Natural killer cell (primary cell): ENCODE data around the gene HDHD2. TPM values are rescaled to one million over a fixed set of nuclear protein-coding genes. Genes with fewer than 3 reads are reported as not detected.
"Not testable (repeated sequence)": the region's sequence is repeated elsewhere in the genome, so short reads cannot be mapped to it uniquely, and the experiment has no call there.

Source experiments
- ATAC-seq, 3 donors: fragments of 150-1000 bp in 2 of 3; fragments of 200-7000 bp in 1 of 3; cut with Tn5 transposase; 1 replicate in 1 of 3; 2 replicates in 2 of 3; pipeline ENCODE4 v1.10.0; 2021; ENCODE audit warnings: mild to moderate bottlenecking in 2 of 3, moderate library complexity in 2 of 3
- DNase-seq, 2 donors: peaks; one replicate each; pipeline versions ENCODE4 v3.0.0 to v3.0.0-alpha.2; 2013 to 2021; ENCODE audit warnings: mixed read lengths in 1 of 2
- H3K27ac ChIP-seq: one replicate; pipeline ENCODE4 v1.5.1; 2013; ENCODE audit warnings: mild to moderate bottlenecking, low read length
- H3K27me3 ChIP-seq: one replicate; pipeline ENCODE4 v1.6.1; 2013; ENCODE audit warnings: low read length; ENCODE audit not compliant: control insufficient read depth, insufficient read depth
- H3K36me3 ChIP-seq: one replicate; pipeline ENCODE4 v1.6.1; 2013; ENCODE audit warnings: low read length; ENCODE audit not compliant: control insufficient read depth, insufficient read depth
- H3K4me1 ChIP-seq: one replicate; pipeline ENCODE4 v1.6.1; 2013; ENCODE audit warnings: low read length; ENCODE audit not compliant: control insufficient read depth, insufficient read depth
- H3K4me3 ChIP-seq: one replicate; pipeline ENCODE4 v1.5.1; 2013; ENCODE audit warnings: low read length
- H3K9me3 ChIP-seq: one replicate; pipeline ENCODE4 v1.6.1; 2013; ENCODE audit warnings: low read length; ENCODE audit not compliant: control insufficient read depth, insufficient read depth
- H3K27ac Mint-ChIP-seq, 2 donors: one replicate each; pipeline ENCODE4 v1.8.0; 2022; ENCODE audit warnings: mild to moderate bottlenecking in 2 of 2, mixed read lengths in 2 of 2, moderate library complexity in 1 of 2
- H3K27me3 Mint-ChIP-seq, 2 donors: one replicate each; pipeline ENCODE4 v1.8.0; 2022; ENCODE audit warnings: low read depth in 2 of 2, mixed read lengths in 2 of 2
- H3K36me3 Mint-ChIP-seq: one replicate; pipeline ENCODE4 v1.8.0; 2022; ENCODE audit warnings: mixed read lengths
- H3K4me1 Mint-ChIP-seq, 2 donors: one replicate each; pipeline ENCODE4 v1.8.0; 2022; ENCODE audit warnings: mixed read lengths in 2 of 2
- H3K4me3 Mint-ChIP-seq: one replicate; pipeline ENCODE4 v1.8.0; 2022; ENCODE audit warnings: mild to moderate bottlenecking, moderate library complexity, mixed read lengths
- H3K9me3 Mint-ChIP-seq, 2 donors: one replicate each; pipeline ENCODE4 v1.8.0; 2022; ENCODE audit warnings: mixed read lengths in 2 of 2
- CTCF ChIP-seq: fragments of 200-600 bp; IDR thresholded peaks from one replicate; pipeline ENCODE4 v1.8.0; 2022; ENCODE audit warnings: antibody characterized with exemption
- WGBS: methylation state at CpG from one replicate; pipeline ENCODE4 v1.1.7; 2013; ENCODE audit warnings: missing lambda C conversion rate; ENCODE audit not compliant: insufficient coverage; 5-methylcytosine and 5-hydroxymethylcytosine counted together
- intact Hi-C: fragments of 100-400 bp; cut with micrococcal nuclease; formaldehyde crosslinking; loops from one replicate; pipeline ENCODE4 v1.14.2; 2022
- total RNA-seq, 4 donors: library from RNA; stranded (reverse); fragments of 120-200 nt in 1 of 4; gene quantifications; one replicate each; pipeline versions ENCODE4 v1.2.3 to v1.2.4, GENCODE V29; 2013 to 2022

HDHD2 gene
- total RNA-seq: 10 to 100 TPM; 27.5 to 36.2 (median 35.3) TPM
- 29.4 TPM for total RNA-seq (2013)

- H3K27me3 Mint-ChIP-seq: no peaks in the 10 kb centered on the region
- Histone ChIP-seq H3K4me1 (peaks cover 22% of the 10 kb centered on the region), H3K36me3 (peaks cover 13% of the 10 kb centered on the region), H3K27me3 (no peaks in the 10 kb centered on the region), H3K9me3 (no peaks in the 10 kb centered on the region), H3K4me3 (peak within 1 kb of the TSS; percentile 59), H3K27ac (peak within 1 kb of the TSS; percentile 60)
- ATAC-seq: peak; percentile 82 to 86 (median 86)
- intact Hi-C loops: loop anchor here (1.0 kb wide), 1 partner anchor 26 kb away; the partner anchor contains the start of gene IER3IP1
- H3K9me3 Mint-ChIP-seq: no peaks in the 10 kb centered on the region
- peaks cover 9% of the 10 kb centered on the region for H3K36me3 Mint-ChIP-seq
- DNase-seq: peak; percentile 64 to 84
- TF ChIP-seq CTCF: no peak
- under 1% methylated on average over 70 of the region's 70 CpGs for WGBS
- peaks cover 45 to 52% of the 10 kb centered on the region in 2 donors for H3K4me1 Mint-ChIP-seq
- H3K4me3 Mint-ChIP-seq: peak within 1 kb of the TSS; percentile 97
- peak within 1 kb of the TSS; percentile 92 to 95 for H3K27ac Mint-ChIP-seq
Measured at GRCh38 chr18:47150029-47150823, at the start of gene HDHD2. HDHD2 (minus strand) TSS chr18:47150500; CDS start chr18:47136439, 14,061 bp downstream.

GRCh38 chr18:47195961-47196360, 45.7 kb upstream of the HDHD2 start:
- H3K36me3 Mint-ChIP-seq, H3K9me3 ChIP-seq, intact Hi-C loops, H3K4me3 ChIP-seq, H3K4me1 Mint-ChIP-seq, DNase-seq, H3K4me3 Mint-ChIP-seq, H3K9me3 Mint-ChIP-seq, H3K4me1 ChIP-seq, H3K36me3 ChIP-seq, ATAC-seq, H3K27ac Mint-ChIP-seq, H3K27ac ChIP-seq, H3K27me3 ChIP-seq: not testable (repeated sequence)
- H3K27me3 Mint-ChIP-seq: peaks cover 38 to 70% of the 10 kb centered on the region in 2 donors
- WGBS: 93% methylated on average over 3 of the region's 3 CpGs

GRCh38 chr18:47191961-47192360, 41.7 kb upstream of the HDHD2 start:
- Histone ChIP-seq H3K9me3 (no peaks in the 10 kb centered on the region), H3K27ac (no peak overlapping the region), H3K27me3 (peaks cover 3% of the 10 kb centered on the region), H3K4me1 (no peaks in the 10 kb centered on the region), H3K4me3 (no peak overlapping the region), H3K36me3 (no peaks in the 10 kb centered on the region)
- Mint-ChIP-seq H3K9me3 (no peaks in the 10 kb centered on the region), H3K36me3 (no peaks in the 10 kb centered on the region), H3K4me1 (no peaks in the 10 kb centered on the region), H3K27ac (no peak overlapping the region), H3K27me3 (peaks cover 43 to 57% of the 10 kb centered on the region in 2 donors), H3K4me3 (no peak overlapping the region)
- DNase-seq (no peak), ATAC-seq (no peak)
- intact Hi-C loops: no loop called here
- 94% methylated on average over 2 of the region's 2 CpGs for WGBS
- TF ChIP-seq CTCF: no peak

GRCh38 chr18:47187721-47188120, 37.4 kb upstream of the HDHD2 start:
- intact Hi-C loops: no loop called here
- TF ChIP-seq CTCF: no peak
- DNase-seq: no peak
- H3K4me3 Mint-ChIP-seq: no peak overlapping the region
- H3K36me3 Mint-ChIP-seq: no peaks in the 10 kb centered on the region
- peaks cover 0 to 4% of the 10 kb centered on the region in 2 donors for H3K4me1 Mint-ChIP-seq
- H3K4me3 ChIP-seq: no peak overlapping the region
- H3K9me3 ChIP-seq: no peaks in the 10 kb centered on the region
- H3K27ac ChIP-seq: no peak overlapping the region
- peaks cover 3% of the 10 kb centered on the region for H3K27me3 ChIP-seq
- 94% methylated on average over 5 of the region's 7 CpGs for WGBS
- no peaks in the 10 kb centered on the region for H3K9me3 Mint-ChIP-seq
- H3K4me1 ChIP-seq: no peaks in the 10 kb centered on the region
- H3K36me3 ChIP-seq: no peaks in the 10 kb centered on the region
- peaks cover 40 to 49% of the 10 kb centered on the region in 2 donors for H3K27me3 Mint-ChIP-seq
- no peak overlapping the region for H3K27ac Mint-ChIP-seq
- no peak for ATAC-seq
